ENCODE data around the gene VPS26A. TPM values are rescaled to one million over a fixed set of nuclear protein-coding genes. Genes with fewer than 3 reads are reported as not detected.

VPS26A gene
- total RNA-seq, result 14.7 and 15.3 TPM in 2 replicates

DNA sequence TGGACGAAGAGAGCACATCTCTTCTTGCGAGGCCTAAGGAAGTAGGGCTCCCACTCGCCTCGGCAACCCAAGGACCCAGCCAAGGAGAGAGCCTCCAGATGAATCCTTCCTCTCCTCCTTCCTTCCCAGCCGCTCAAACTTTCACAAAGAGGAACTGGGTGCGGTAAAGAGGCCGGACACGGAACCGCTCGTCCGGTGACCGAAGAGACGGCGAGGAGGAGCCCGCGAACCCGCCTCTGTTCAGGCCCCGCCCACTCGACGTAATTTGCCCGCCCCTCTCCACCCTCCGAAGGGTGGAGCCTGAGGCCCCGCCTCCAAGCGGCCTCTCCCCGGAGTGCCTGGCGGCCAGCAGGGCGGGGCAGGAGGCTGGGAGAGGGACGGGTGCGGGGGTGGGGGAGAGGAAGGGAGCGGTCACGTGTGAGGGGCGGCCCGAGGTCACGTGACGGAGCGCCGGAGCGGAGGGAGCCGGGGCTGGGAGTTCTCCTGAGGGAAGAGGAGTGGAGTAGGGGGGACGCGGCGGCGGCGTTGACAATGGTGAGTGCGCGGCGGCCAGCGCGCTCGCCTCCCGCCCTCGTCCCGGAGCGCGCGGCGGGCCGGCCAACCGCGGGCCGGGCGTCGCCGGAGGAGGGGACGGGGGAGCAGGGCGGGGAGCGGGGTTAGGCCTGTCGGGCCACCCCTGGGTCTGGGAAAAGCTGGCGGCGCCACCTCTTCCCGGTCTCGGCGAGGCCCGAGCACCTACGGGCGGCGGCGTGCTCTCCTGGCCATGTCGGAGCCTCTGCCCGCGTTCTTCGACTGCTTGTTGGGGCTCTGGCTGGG, at the start of gene VPS26A:
VPS26A (plus strand) TSS at position 432 of the 816 bp plus-strand sequence; CDS start at position 532, 100 bp downstream.

DNA sequence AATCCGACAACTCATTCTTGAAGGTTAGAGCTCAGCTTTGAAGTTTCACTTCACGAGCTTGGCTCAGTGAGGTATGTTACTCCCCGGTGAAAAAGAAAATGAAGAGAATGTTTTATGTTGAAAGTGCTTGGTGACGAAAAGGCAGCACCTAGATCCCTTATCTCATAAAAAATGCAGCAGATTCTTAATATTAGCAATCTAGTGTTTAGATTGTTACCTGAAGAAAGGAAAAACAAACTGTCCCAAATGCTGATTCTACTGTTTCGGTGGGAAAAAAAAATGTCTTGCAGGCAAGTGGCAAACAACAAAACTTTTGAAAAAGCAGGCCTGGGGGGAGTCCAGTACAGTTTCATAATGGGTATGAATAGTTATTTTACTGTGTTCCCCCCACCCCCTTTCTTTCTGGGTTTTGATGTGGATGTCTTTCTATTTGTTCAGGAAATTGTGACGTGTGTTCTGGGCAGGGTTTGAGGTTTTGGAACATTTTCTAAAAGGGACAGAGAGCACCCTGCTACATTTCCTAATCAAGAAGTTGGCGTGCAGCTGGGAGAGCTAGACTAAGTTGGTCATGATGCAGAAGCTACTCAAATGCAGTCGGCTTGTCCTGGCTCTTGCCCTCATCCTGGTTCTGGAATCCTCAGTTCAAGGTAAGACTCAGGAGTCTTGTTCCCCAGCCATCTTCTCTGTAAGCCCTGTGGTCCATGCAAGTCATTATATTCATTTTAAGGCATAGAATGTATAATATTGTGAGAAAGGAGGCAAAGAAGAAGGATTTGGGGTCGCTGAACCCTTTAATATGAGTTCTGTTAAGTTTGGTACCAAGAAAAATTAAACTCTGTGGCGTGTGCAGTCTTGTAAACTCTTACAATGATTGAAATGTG, 36.1 kb upstream of the VPS26A start, which contains the start of gene SRGN:
SRGN (plus strand) TSS at position 514 of the 881 bp plus-strand sequence; CDS start at position 569, 55 bp downstream.

DNA sequence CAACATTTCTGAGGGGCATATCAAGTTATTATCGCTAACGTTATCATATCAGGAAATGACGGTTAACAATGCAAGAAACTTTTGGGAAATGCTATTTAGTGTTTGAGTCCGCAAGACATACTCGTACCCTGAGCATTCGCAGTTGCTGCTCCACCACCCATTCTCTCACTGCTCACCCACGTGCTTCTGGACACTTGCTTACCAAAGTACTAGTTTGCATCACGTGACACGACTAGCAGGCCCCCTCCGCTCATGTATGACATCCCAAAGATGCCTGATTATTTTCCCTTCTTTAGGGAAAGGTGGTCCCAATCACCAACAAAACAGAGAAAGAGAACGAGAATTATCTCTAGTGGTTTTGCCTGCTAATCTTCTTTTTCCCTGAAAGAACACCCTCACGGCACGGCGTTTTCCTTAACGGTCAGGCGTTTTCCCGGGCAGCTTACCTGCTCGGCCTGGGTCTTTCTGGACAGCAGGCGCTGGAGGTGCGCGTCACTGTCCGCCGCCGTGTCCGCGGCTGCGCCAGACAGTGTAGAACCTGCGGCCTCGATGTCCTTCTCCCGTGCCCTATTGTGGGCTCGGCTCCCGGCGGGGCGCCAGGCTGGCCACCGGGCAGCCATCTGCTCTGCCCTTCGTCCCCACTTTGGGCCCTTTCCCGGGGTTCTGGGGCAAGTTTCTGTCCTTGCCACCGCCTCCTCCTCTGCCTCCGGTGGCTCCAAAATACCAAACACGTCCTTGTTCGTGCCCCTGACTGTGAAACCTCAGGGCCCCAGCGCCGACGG, 56.0 kb downstream of the VPS26A start, which contains the start of gene SUPV3L1:
SUPV3L1 (plus strand) TSS at position 492 of the 782 bp plus-strand sequence; CDS start at position 550, 58 bp downstream.

DNA sequence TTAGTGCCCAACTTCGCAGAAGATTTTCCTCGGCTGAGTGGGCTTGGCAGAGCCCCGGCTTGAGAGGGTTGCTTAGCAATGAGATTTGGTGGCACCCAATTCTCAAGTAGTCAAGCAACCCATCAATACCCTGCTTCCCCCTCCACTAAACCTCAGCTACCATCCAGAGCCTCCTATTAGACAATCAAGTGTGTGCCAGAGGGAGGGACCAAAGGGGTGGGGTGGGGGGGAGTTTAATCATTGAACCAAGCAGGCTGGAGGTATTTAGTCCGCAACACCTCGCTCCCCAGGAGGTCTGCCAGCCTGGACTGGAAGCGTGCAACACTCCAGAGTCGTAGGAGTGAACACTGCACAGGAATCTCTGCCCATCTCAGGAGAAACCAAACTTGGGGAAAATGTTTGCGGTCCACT, 96.1 kb downstream of the VPS26A start, which contains the start of gene HKDC1:
HKDC1 (plus strand) TSS at position 292 of the 411 bp plus-strand sequence; CDS start at position 396, 104 bp downstream.

Other genes starting within 250 kb of the VPS26A start
- gene DDX50, start 222.9 kb upstream of the VPS26A start, total RNA-seq, result 17.1 and 25.6 TPM in 2 replicates
- 29.9 and 66.2 TPM in 2 replicates for gene DDX21, start 168.0 kb upstream of the VPS26A start, total RNA-seq
- 18.4 and 36.7 TPM in 2 replicates for gene KIFBP, start 135.4 kb upstream of the VPS26A start, total RNA-seq
- gene SRGN, start 36.1 kb upstream of the VPS26A start, total RNA-seq, result 50.1 and 238 TPM in 2 replicates
- gene SUPV3L1, start 56.1 kb downstream of the VPS26A start, total RNA-seq, result 19.3 and 19.9 TPM in 2 replicates
- gene HKDC1, start 96.2 kb downstream of the VPS26A start, total RNA-seq, result 25.1 and 53.5 TPM in 2 replicates
- 62.6 and 71.2 TPM in 2 replicates for gene HK1, start 154.3 kb downstream of the VPS26A start, total RNA-seq